ENCODE measurements around the gene WRNIP1. TPM values are rescaled to one million over a fixed set of nuclear protein-coding genes. Genes with fewer than 3 reads are reported as not detected.

The WRNIP1 gene
- total RNA-seq, 1 experiment from 2014 or later, result 78.8 TPM

- RAD21 ChIA-PET (ENCODE audit: low non-redundant PET in 1 of 2, low total read pairs in 2 of 2, uncharacterized antibody in 2 of 2, unreplicated experiment in 2 of 2), result no interaction called here
- intact Hi-C loops (cut with micrococcal nuclease), result no loop called here
- Histone ChIP-seq H4K20me1 (ENCODE audit: insufficient read depth) (no peaks in the 10 kb centered on the region), H3K27me3 (ENCODE audit: insufficient read depth, low read length) (no peaks in the 10 kb centered on the region), H3K4me2 (ENCODE audit: low read length) (no peak overlapping the region), H3K9me3 (ENCODE audit: control insufficient read depth in 1 of 2, insufficient read depth in 1 of 2, low read depth in 1 of 2, low read length in 2 of 2) (no peaks in the 10 kb centered on the region), H2AFZ (ENCODE audit: low read depth, low read length, poor library complexity, severe bottlenecking) (no peak overlapping the region), H3K27ac (ENCODE audit: low read depth, low read length) (no peak overlapping the region), H3K4me3 (replicated peaks in 1 of 2; ENCODE audit: low read depth in 1 of 2, low read length in 2 of 2) (no peak overlapping the region), H3K36me3 (ENCODE audit: control insufficient read depth in 1 of 2, insufficient read depth in 2 of 2, low read length in 2 of 2) (no peaks in the 10 kb centered on the region), H3K9ac (ENCODE audit: low read length) (no peak overlapping the region), H3K9me2 (ENCODE audit: insufficient read depth) (no peaks in the 10 kb centered on the region), H3K4me1 (ENCODE audit: control insufficient read depth in 1 of 2, insufficient read depth in 2 of 2, low read length in 2 of 2) (peaks cover 2 to 6% of the 10 kb centered on the region in 2 experiments; a peak in 3 of 4 replicates), H3K79me2 (ENCODE audit: insufficient read depth, low read length) (no peaks in the 10 kb centered on the region)
- CTCF ChIA-PET, result no interaction called here
- BruUV-seq (replicated peaks), result no TSS peak
- DNase-seq (ENCODE audit: low read depth, low spot score) (no peak), ATAC-seq (no peak)
- TF ChIP-seq CEBPB (IDR thresholded peaks at IDR 0.05; ENCODE audit: low read depth) (no peak), JUND (IDR thresholded peaks at IDR 0.05) (no peak), EGR1 (IDR thresholded peaks at IDR 0.05; ENCODE audit: low read depth) (no peak)
- TF ChIP-seq, protein P1, sequence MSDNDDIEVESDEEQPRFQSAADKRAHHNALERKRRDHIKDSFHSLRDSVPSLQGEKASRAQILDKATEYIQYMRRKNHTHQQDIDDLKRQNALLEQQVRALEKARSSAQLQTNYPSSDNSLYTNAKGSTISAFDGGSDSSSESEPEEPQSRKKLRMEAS (IDR thresholded peaks at IDR 0.05), result no peak
- POLR2A ChIA-PET, result interaction anchor here (3.1 kb wide), 1 partner anchor 18 kb away, joined by 9 read pairs; the partner anchor contains the start of gene SERPINB1
Measured at GRCh38 chr6:2823104-2823850, 58.1 kb downstream of the WRNIP1 start.

GRCh38 chr6:2826131-2826530 lies 60.9 kb downstream of the WRNIP1 start:
- H3K27ac ChIP-seq (ENCODE audit: low read depth, low read length), result no peak overlapping the region
- H3K9ac ChIP-seq (ENCODE audit: low read length), result no peak overlapping the region
- DNase-seq (ENCODE audit: low read depth, low spot score) (no peak), ATAC-seq (no peak)
- ChIA-PET RAD21 (ENCODE audit: low non-redundant PET in 1 of 2, low total read pairs in 2 of 2, uncharacterized antibody in 2 of 2, unreplicated experiment in 2 of 2) (no interaction called here), POLR2A (interaction anchor here (3.1 kb wide), 1 partner anchor 15 kb away, joined by 9 read pairs; the partner anchor contains the start of gene SERPINB1), CTCF (no interaction called here)
- intact Hi-C loops (cut with micrococcal nuclease), result no loop called here
- BruUV-seq (replicated peaks), result no TSS peak
- H3K36me3 ChIP-seq (ENCODE audit: control insufficient read depth in 1 of 2, insufficient read depth in 2 of 2, low read length in 2 of 2), result no peaks in the 10 kb centered on the region
- no peak overlapping the region for H3K4me3 ChIP-seq (replicated peaks in 1 of 2; ENCODE audit: low read depth in 1 of 2, low read length in 2 of 2)
- no peaks in the 10 kb centered on the region for H3K9me3 ChIP-seq (ENCODE audit: control insufficient read depth in 1 of 2, insufficient read depth in 1 of 2, low read depth in 1 of 2, low read length in 2 of 2)
- H3K4me1 ChIP-seq (ENCODE audit: control insufficient read depth in 1 of 2, insufficient read depth in 2 of 2, low read length in 2 of 2), result no peaks in the 10 kb centered on the region
- H3K27me3 ChIP-seq (ENCODE audit: insufficient read depth, low read length), result no peaks in the 10 kb centered on the region
- no peaks in the 10 kb centered on the region for H3K79me2 ChIP-seq (ENCODE audit: insufficient read depth, low read length)
- no peaks in the 10 kb centered on the region for H4K20me1 ChIP-seq (ENCODE audit: insufficient read depth)
- H3K9me2 ChIP-seq (ENCODE audit: insufficient read depth), result no peaks in the 10 kb centered on the region
- H2AFZ ChIP-seq (ENCODE audit: low read depth, low read length, poor library complexity, severe bottlenecking), result no peak overlapping the region
- H3K4me2 ChIP-seq (ENCODE audit: low read length), result no peak overlapping the region
- TF ChIP-seq EZH2phosphoT487 (IDR thresholded peaks at IDR 0.05; ENCODE audit: borderline replicate concordance) (no peak), REST (IDR thresholded peaks at IDR 0.05; ENCODE audit: low read depth) (no peak), ELF1 (IDR thresholded peaks at IDR 0.05; ENCODE audit: borderline replicate concordance, low read depth) (no peak), ZFX (IDR thresholded peaks at IDR 0.05) (no peak), RAD21 (IDR thresholded peaks at IDR 0.05; ENCODE audit: low read depth) (no peak), SRF (IDR thresholded peaks at IDR 0.05; ENCODE audit: low read depth) (no peak), YY1 (IDR thresholded peaks at IDR 0.05; ENCODE audit: extremely low read depth, insufficient replicate concordance, low read depth, low read length) (no peak), POLR2AphosphoS5 (IDR thresholded peaks at IDR 0.05; ENCODE audit: low read depth, low read length) (no peak), ZNF274 (IDR thresholded peaks at IDR 0.05; ENCODE audit: low read depth, low read length) (no peak)
- TF ChIP-seq, protein P2, sequence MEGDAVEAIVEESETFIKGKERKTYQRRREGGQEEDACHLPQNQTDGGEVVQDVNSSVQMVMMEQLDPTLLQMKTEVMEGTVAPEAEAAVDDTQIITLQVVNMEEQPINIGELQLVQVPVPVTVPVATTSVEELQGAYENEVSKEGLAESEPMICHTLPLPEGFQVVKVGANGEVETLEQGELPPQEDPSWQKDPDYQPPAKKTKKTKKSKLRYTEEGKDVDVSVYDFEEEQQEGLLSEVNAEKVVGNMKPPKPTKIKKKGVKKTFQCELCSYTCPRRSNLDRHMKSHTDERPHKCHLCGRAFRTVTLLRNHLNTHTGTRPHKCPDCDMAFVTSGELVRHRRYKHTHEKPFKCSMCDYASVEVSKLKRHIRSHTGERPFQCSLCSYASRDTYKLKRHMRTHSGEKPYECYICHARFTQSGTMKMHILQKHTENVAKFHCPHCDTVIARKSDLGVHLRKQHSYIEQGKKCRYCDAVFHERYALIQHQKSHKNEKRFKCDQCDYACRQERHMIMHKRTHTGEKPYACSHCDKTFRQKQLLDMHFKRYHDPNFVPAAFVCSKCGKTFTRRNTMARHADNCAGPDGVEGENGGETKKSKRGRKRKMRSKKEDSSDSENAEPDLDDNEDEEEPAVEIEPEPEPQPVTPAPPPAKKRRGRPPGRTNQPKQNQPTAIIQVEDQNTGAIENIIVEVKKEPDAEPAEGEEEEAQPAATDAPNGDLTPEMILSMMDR (IDR thresholded peaks at IDR 0.05 in 2 of 3, conservative IDR thresholded peaks at IDR 0.05 in 1 of 3; ENCODE audit: borderline replicate concordance in 1 of 3, insufficient read depth in 1 of 3, low read depth in 2 of 3, low read length in 2 of 3), result no peak
- TF ChIP-seq, protein P3, sequence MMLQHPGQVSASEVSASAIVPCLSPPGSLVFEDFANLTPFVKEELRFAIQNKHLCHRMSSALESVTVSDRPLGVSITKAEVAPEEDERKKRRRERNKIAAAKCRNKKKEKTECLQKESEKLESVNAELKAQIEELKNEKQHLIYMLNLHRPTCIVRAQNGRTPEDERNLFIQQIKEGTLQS (IDR thresholded peaks at IDR 0.05), result no peak

All from HCT116 (cell line).